Measurements from ENCODE around the gene AUTS2.

Gene AUTS2

GRCh38 chr7:69703099-69703498 lies 104.8 kb downstream of the AUTS2 start:
- DNase-seq (ENCODE audit: extremely low spot score): no peak
- TF ChIP-seq L3MBTL2 (conservative IDR thresholded peaks at IDR 0.05): no peak
- ChIA-PET POLR2A (no interaction called here), CTCF (interaction anchor here (0.7 kb wide), 1 partner anchor 15 kb away, joined by 3 read pairs; no protein-coding TSS in a partner anchor)

GRCh38 chr7:69706070-69706469 lies 107.8 kb downstream of the AUTS2 start:
- TF ChIP-seq TARDBP (IDR thresholded peaks at IDR 0.05): no peak
- TF ChIP-seq LEF1 (IDR thresholded peaks at IDR 0.05; ENCODE audit: borderline replicate concordance): no peak
- POLR2A ChIA-PET: no interaction called here
- CTCF ChIA-PET: interaction anchor here (1.4 kb wide), 1 partner anchor 28 kb away, joined by 4 read pairs; no protein-coding TSS in a partner anchor
- DNase-seq (ENCODE audit: extremely low spot score): no peak

GRCh38 chr7:69708857-69709256 lies 110.6 kb downstream of the AUTS2 start:
- ChIA-PET POLR2A (no interaction called here), CTCF (no interaction called here)

GRCh38 chr7:69710768-69711438 lies 112.6 kb downstream of the AUTS2 start:
- ChIA-PET POLR2A (no interaction called here), CTCF (no interaction called here)
- DNase-seq (ENCODE audit: extremely low spot score): no peak
- no peak for TF ChIP-seq ZNF384 (IDR thresholded peaks at IDR 0.05)
- TF ChIP-seq NFRKB (IDR thresholded peaks at IDR 0.05): no peak
- no peak for TF ChIP-seq SUZ12 (IDR thresholded peaks at IDR 0.05)
- TF ChIP-seq ELF4 (IDR thresholded peaks at IDR 0.05): no peak
- TF ChIP-seq BHLHE40 (IDR thresholded peaks at IDR 0.05; ENCODE audit: borderline replicate concordance): no peak
- TF ChIP-seq FOXA1 (IDR thresholded peaks at IDR 0.05): no peak
- TF ChIP-seq PKNOX1 (IDR thresholded peaks at IDR 0.05): no peak
- TF ChIP-seq TARDBP (IDR thresholded peaks at IDR 0.05): no peak
- no peak for TF ChIP-seq HDGF (IDR thresholded peaks at IDR 0.05; ENCODE audit: borderline replicate concordance)
- no peak for TF ChIP-seq FOXM1 (IDR thresholded peaks at IDR 0.05; ENCODE audit: borderline replicate concordance)
- no peak for TF ChIP-seq CTBP1 (IDR thresholded peaks at IDR 0.05; ENCODE audit: borderline replicate concordance)
- TF ChIP-seq L3MBTL2 (conservative IDR thresholded peaks at IDR 0.05): no peak
- no peak for TF ChIP-seq FOXK2 (IDR thresholded peaks at IDR 0.05)
- TF ChIP-seq ARNT (IDR thresholded peaks at IDR 0.05): no peak
- no peak for TF ChIP-seq SP1 (IDR thresholded peaks at IDR 0.05)
- TF ChIP-seq LEF1 (IDR thresholded peaks at IDR 0.05; ENCODE audit: borderline replicate concordance): no peak

More at GRCh38 chr7:69708857-69709256, 110.6 kb downstream of the AUTS2 start:
- DNase-seq (ENCODE audit: extremely low spot score): no peak
- TF ChIP-seq ELF4 (IDR thresholded peaks at IDR 0.05) (no peak), TARDBP (IDR thresholded peaks at IDR 0.05) (no peak), L3MBTL2 (conservative IDR thresholded peaks at IDR 0.05) (no peak), CTBP1 (IDR thresholded peaks at IDR 0.05; ENCODE audit: borderline replicate concordance) (no peak), ARNT (IDR thresholded peaks at IDR 0.05) (no peak), SUZ12 (IDR thresholded peaks at IDR 0.05) (no peak), LEF1 (IDR thresholded peaks at IDR 0.05; ENCODE audit: borderline replicate concordance) (no peak), FOXK2 (IDR thresholded peaks at IDR 0.05) (no peak), SP1 (IDR thresholded peaks at IDR 0.05) (no peak)

GRCh38 chr7:69714886-69715576 lies 116.8 kb downstream of the AUTS2 start:
- TF ChIP-seq ARNT (IDR thresholded peaks at IDR 0.05): no peak
- no peak for TF ChIP-seq PKNOX1 (IDR thresholded peaks at IDR 0.05)
- no peak for TF ChIP-seq HDGF (IDR thresholded peaks at IDR 0.05; ENCODE audit: borderline replicate concordance)
- TF ChIP-seq FOXA1 (IDR thresholded peaks at IDR 0.05): no peak
- TF ChIP-seq FOXM1 (IDR thresholded peaks at IDR 0.05; ENCODE audit: borderline replicate concordance): no peak
- no peak for TF ChIP-seq SP1 (IDR thresholded peaks at IDR 0.05)
- TF ChIP-seq BHLHE40 (IDR thresholded peaks at IDR 0.05; ENCODE audit: borderline replicate concordance): no peak
- no peak for TF ChIP-seq ZNF384 (IDR thresholded peaks at IDR 0.05)
- no peak for TF ChIP-seq CTBP1 (IDR thresholded peaks at IDR 0.05; ENCODE audit: borderline replicate concordance)
- no peak for TF ChIP-seq SUZ12 (IDR thresholded peaks at IDR 0.05)
- no peak for TF ChIP-seq NFRKB (IDR thresholded peaks at IDR 0.05)
- no peak for TF ChIP-seq FOXK2 (IDR thresholded peaks at IDR 0.05)
- TF ChIP-seq ELF4 (IDR thresholded peaks at IDR 0.05): no peak
- CTCF ChIA-PET: interaction anchor here (0.6 kb wide), 1 partner anchor 30 kb away, joined by 4 read pairs; no protein-coding TSS in a partner anchor
- no peak for DNase-seq (ENCODE audit: extremely low spot score)
- POLR2A ChIA-PET: no interaction called here

- no peak for DNase-seq (ENCODE audit: extremely low spot score)
- CTCF ChIA-PET: no interaction called here
- TF ChIP-seq BHLHE40 (IDR thresholded peaks at IDR 0.05; ENCODE audit: borderline replicate concordance) (no peak), NFRKB (IDR thresholded peaks at IDR 0.05) (no peak), LEF1 (IDR thresholded peaks at IDR 0.05; ENCODE audit: borderline replicate concordance) (no peak), FOXA1 (IDR thresholded peaks at IDR 0.05) (no peak), CTBP1 (IDR thresholded peaks at IDR 0.05; ENCODE audit: borderline replicate concordance) (no peak), TARDBP (IDR thresholded peaks at IDR 0.05) (no peak), ZNF384 (IDR thresholded peaks at IDR 0.05) (no peak), L3MBTL2 (conservative IDR thresholded peaks at IDR 0.05) (no peak), FOXM1 (IDR thresholded peaks at IDR 0.05; ENCODE audit: borderline replicate concordance) (no peak), HDGF (IDR thresholded peaks at IDR 0.05; ENCODE audit: borderline replicate concordance) (no peak), SUZ12 (IDR thresholded peaks at IDR 0.05) (no peak), PKNOX1 (IDR thresholded peaks at IDR 0.05) (no peak), ELF4 (IDR thresholded peaks at IDR 0.05) (no peak)
- POLR2A ChIA-PET: no interaction called here
Observed at GRCh38 chr7:69717221-69717620, 118.9 kb downstream of the AUTS2 start.
